GM03348 (cell line): Measurements from ENCODE around the gene CEMIP.

ENCODE experiments used
- DNase-seq: peaks from one replicate; pipeline ENCODE4 v3.0.0; 2012; ENCODE audit warnings: low spot score

CEMIP gene

GRCh38 chr15:80823995-80824394, 44.8 kb downstream of the CEMIP start:
- DNase-seq, result no peak

GRCh38 chr15:80825361-80826030, 46.3 kb downstream of the CEMIP start:
- DNase-seq, result peak; percentile 66

DNA sequence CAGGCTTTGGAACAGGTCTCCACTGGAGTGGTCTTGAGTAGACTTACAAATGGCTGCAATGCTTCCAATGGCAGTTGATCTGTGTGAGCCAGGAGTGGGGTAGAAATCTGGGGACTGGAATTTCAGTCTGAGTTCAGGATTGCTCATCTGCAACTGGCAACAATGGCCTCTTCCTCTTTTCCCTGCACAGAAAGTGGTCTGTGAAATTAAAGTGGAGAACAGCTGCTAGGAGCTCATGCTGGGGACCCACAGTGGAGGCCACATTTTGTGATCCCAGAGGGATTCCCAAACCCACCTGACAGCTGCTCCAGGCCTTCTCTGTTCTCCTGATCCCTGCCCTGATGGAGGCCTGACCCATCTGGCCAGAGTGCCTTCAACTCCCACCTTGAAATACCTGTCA, 49.6 kb downstream of the CEMIP start:
- DNase-seq, result no peak

GRCh38 chr15:80830677-80831076, 51.5 kb downstream of the CEMIP start:
- DNase-seq, result no peak

DNA sequence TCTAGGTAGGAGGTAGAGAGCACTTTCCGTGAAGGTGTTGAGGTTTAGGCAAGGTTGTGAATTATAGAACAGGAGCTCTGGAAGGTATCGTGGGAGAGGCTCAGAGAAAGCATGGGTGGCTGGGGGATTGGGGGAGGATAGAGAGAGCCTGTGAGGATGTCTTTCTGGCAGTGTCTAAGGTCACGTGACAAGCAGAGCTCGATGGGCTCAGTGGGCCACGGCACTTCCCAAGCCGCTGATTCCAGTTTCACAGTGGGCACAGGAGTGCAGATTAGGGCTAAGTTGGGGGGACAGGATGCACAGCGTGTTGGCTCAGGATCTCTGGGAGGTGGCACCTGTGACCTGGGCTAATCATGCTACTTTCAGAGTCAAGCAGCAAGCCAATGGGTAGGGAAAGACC, 52.0 kb downstream of the CEMIP start:
- DNase-seq, result no peak

GRCh38 chr15:80831606-80832224, 52.5 kb downstream of the CEMIP start:
- no peak for DNase-seq

- no peak for DNase-seq
These were observed 53.5 kb downstream of the CEMIP start for GRCh38 chr15:80832686-80833085.

GRCh38 chr15:80834402-80834801, 55.2 kb downstream of the CEMIP start:
- DNase-seq, result no peak

DNA sequence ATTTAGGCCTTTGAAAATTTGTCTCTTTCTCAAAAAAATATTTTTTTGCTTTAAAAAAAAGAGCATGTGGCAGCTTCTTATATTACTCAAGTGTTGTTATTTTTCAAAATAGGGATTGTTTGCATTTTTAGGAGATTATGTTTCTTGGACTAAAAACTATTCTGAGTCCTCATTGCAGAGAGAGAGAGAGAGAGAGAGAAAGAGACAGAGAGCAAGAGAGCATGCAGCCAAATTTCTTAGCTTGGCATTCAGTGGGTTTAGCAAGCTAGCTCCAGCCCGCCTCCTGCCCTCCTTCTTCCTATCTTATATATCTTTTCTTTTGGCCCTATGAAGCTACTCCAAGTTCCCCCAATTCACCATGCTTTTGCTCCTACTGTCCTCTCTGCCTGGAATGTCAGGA, 55.7 kb downstream of the CEMIP start:
- peak; percentile 44 for DNase-seq

GRCh38 chr15:80835336-80835735, 56.2 kb downstream of the CEMIP start:
- DNase-seq, result no peak

GRCh38 chr15:80836223-80836622, 57.1 kb downstream of the CEMIP start:
- DNase-seq, result no peak

GRCh38 chr15:80837006-80837405, 57.8 kb downstream of the CEMIP start:
- DNase-seq, result no peak

DNA sequence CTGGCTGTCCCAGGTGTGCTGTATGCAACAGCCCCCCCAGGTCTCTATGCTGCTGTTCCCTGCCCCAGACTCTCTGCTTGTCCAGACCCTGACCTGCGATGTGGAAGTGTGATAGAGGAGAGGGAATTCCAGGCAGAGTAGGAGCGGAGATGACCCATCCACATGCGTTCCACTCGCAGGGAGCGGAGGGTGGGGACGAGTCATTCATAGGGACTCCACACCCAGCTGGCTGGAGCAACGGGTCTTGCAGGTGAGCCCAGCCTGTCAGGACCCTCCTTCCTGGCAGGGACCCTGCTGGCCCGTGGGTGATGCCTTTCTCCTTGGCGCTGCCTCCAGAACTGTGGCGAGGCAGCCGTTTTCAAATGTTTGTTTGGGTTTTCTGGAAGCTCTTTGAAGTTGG, 58.8 kb downstream of the CEMIP start:
- DNase-seq, result no peak

GRCh38 chr15:80838666-80839065, 59.5 kb downstream of the CEMIP start:
- no peak for DNase-seq

DNA sequence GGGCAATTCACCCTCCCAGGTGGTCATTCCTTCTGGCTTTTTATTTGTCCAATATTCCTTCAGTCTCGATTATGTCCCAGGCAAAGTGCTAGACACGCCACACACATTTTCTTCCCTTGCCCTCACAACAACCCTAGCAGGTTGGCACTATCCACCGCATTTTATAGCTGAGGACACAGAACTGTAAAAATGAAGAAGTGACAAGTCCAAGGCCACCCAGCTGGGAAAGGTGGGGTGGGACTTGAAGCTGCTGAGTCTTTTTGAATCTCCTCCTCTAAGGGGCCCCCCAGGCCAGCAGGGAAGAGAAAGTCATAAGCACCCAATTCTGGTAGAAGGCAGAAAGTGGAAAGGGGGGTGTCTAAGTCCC, 60.6 kb downstream of the CEMIP start:
- DNase-seq, result no peak

GRCh38 chr15:80840182-80841130, 61.3 kb downstream of the CEMIP start:
- no peak for DNase-seq

DNA sequence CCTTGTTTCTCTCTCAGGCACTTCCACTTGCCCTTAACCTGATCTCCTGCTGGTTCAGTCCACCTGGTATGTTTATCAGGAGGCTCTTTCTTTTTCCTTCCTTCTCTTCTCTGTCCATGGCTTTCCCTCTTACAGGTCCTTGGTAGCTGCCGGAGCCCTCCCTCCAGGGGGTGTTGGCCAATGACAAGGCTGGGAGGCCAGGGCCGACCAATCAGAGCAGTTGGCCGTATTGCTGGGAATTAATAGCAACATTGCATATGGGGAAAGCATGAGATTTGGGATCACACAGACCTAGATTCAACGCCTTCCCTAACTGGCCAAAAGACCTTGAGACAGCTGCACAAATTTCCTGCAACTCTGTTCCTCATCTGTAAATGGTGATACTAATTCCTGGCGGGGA, 62.4 kb downstream of the CEMIP start:
- DNase-seq, result peak; percentile 48

- peak; percentile 85 for DNase-seq
These were observed 65.0 kb downstream of the CEMIP start for GRCh38 chr15:80844011-80844732.

DNA sequence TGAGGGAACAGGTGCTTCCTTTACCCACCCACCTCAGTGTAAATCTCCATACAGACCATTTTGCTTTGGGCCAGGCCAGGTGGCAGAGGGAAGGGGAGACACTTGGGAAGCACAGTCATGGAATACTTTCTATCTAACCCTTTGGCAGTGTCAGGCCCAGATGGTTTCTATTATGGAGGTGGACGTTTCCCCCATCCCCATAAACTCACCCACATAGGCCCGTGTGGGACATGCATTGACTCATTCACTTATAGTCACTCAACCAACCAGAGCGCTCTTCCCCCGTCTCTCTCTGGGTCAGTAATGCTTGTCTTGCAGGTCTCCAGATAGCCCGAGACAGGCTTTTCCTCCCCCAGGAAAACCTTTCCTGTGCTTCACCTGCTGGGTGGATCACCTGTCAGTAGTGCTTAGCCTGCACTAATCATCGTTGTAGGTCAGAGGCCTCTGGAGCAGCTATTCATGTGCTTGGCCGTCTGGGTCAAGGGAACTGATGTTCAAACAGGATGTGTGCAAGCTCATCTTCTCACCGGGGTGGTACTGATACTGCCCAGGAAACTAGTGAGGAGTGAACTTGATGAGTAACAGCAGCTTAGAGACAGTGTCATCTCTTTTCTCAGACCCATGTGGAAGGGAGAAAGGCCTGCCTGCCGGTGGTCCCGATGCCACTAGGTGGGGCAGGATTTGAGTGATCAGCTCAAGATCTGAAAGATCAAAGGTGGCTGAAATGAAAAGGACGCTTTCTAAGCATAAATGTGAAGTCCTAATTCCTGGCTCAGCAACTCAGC, 67.1 kb downstream of the CEMIP start:
- DNase-seq, result no peak

DNA sequence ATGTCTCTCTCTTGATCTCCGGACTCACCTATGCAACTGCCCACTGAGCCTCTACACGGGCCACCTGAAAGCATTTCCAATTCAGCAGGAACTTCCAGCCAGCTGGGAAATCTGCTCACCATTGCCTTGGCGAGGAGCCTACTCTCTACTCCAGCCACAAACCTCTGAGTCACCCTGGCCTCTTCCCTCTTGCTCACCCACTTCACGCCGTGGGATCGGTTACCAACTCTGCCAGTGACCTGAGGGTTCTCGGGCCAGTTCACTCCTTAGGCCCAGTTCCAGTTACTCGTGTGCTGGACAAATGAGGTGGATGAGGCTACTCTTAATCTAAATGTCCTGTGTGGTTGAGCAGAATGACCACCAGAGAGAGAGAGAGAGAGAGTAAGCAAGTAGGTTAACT, 70.1 kb downstream of the CEMIP start:
- peak; percentile 91 for DNase-seq

DNA sequence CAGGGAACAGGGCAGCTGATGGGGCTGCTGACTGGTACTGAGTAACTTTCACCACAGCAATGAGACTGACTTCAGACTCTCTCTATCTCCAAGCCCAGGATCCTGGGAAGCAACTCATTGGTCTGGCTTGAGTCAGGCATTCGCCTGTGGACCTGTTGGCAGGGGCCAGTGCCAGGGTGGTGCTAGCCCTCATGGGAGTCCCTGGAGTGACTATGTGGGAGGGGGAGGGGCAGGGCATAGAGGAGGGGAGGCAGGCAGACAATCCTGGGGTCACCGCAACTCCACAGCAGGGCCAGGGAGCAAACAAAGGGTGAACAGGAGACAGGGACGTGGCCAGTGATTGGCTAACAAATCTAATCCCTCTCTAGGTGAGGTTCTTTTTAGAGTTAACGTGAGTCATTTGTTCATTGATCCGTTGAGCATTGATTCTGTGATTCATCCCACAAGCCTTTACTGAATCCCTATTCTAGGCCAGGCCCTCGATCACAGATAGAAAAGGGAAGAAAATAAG, 71.8 kb downstream of the CEMIP start:
- no peak for DNase-seq
